Bronchial epithelial cell (primary cell): Measurements from ENCODE around the gene HECW1. TPM values are rescaled to one million over a fixed set of nuclear protein-coding genes. Genes with fewer than 3 reads are reported as not detected.

Experiments
- DNase-seq: peaks from one replicate; pipeline ENCODE4 v3.0.0-alpha.2; 2010; ENCODE audit warnings: low read depth
- FAIRE-seq: peaks from 2 replicates; lab custom pipeline; 2011; peaks lifted over from hg19 to GRCh38; lab: Jason Lieb, UNC
- H3K27me3 ChIP-seq: 2 replicates; pipeline ENCODE4 v1.5.1; 2011; ENCODE audit warnings: low read length; ENCODE audit not compliant: control insufficient read depth, insufficient read depth
- H3K36me3 ChIP-seq: 2 replicates; pipeline ENCODE4 v1.5.1; 2011; ENCODE audit warnings: low read length; ENCODE audit not compliant: control insufficient read depth, insufficient read depth
- H3K4me3 ChIP-seq: 2 replicates; pipeline ENCODE4 v1.5.1; 2011; ENCODE audit warnings: mild to moderate bottlenecking, low read depth, low read length, control low read depth
- total RNA-seq: library from RNA; depleted of rRNA; stranded (reverse); fragments of >200 nt; gene quantifications from 2 replicates; pipeline ENCODE4 v1.2.1, GENCODE V29; 2014
- TF ChIP-seq, protein P1 (sequence below): IDR thresholded peaks from 2 replicates; pipeline ENCODE4 v1.5.1; 2011; ENCODE audit warnings: mild to moderate bottlenecking, moderate library complexity, low read length, control low read depth, inconsistent platforms; ENCODE audit not compliant: insufficient read depth, severe bottlenecking

The HECW1 gene
- total RNA-seq, 1 donor from 2014 or later: under 0.01 TPM

DNA sequence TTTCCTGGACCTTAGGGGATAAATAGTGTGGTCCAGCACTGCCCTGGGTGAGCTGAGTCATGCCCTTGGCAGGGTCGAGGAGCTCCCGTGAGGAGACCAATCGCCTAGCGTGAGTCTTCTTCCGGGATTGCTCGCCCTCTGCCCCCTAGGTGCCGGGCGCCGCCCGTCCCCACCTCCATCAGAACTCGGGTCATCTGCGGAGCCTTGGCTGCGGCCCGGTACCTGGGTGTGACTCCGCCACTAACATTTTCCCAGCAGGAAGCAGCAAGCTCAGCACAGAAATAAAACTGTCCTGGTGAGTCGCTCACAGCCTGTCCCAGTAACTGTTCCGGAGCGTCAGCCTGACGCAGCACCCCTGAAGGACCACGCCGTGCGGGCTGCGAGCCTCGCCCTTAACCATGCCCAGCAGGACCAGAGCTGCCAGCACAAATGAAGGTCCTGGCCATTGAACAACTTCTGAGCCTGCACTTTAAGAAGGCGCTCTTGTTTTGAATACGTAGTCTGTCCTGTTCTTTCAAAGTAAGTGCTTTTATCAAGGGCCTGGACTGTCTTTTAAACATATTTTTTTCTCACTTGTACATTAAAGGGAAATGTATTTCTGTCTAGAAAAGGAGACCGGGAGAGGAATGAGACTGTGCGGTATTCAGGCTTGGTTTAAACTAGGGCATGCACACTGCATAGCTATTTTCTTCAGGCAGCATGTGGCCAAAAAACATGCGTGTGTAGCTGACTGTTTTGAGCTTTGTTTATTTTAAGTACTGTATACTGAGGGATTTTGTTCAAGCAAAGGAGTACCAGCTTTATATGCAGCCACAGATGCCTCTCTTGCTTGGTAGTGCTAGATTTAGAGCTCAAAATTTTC lies 136.7 kb downstream of the HECW1 start:
- TF ChIP-seq, protein P1, sequence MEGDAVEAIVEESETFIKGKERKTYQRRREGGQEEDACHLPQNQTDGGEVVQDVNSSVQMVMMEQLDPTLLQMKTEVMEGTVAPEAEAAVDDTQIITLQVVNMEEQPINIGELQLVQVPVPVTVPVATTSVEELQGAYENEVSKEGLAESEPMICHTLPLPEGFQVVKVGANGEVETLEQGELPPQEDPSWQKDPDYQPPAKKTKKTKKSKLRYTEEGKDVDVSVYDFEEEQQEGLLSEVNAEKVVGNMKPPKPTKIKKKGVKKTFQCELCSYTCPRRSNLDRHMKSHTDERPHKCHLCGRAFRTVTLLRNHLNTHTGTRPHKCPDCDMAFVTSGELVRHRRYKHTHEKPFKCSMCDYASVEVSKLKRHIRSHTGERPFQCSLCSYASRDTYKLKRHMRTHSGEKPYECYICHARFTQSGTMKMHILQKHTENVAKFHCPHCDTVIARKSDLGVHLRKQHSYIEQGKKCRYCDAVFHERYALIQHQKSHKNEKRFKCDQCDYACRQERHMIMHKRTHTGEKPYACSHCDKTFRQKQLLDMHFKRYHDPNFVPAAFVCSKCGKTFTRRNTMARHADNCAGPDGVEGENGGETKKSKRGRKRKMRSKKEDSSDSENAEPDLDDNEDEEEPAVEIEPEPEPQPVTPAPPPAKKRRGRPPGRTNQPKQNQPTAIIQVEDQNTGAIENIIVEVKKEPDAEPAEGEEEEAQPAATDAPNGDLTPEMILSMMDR: no peak
- DNase-seq (peak; percentile 37), FAIRE-seq (no peak)
- Histone ChIP-seq H3K36me3 (no peaks in the 10 kb centered on the region), H3K4me3 (no peak overlapping the region), H3K27me3 (peaks cover 2% of the 10 kb centered on the region)

DNA sequence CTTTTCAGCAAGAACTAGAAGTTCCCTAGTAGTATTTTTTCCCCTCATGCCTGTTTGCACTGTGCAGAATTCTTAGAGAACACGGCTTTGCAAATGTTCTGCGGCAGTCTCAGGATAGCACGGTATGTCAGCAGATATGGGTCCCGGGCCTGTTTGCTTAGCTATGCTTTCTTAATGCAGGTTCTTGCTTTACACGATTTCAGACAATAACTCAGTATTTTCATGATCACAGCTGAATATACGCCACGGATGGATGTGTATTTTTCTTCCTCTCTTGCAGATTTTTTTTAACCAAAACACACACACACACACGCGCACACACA lies 137.3 kb downstream of the HECW1 start:
- no peak overlapping the region for H3K4me3 ChIP-seq
- no peak for DNase-seq
- peaks cover 4% of the 10 kb centered on the region for H3K27me3 ChIP-seq
- FAIRE-seq: no peak
- TF ChIP-seq, protein P1: no peak
- H3K36me3 ChIP-seq: no peaks in the 10 kb centered on the region

DNA sequence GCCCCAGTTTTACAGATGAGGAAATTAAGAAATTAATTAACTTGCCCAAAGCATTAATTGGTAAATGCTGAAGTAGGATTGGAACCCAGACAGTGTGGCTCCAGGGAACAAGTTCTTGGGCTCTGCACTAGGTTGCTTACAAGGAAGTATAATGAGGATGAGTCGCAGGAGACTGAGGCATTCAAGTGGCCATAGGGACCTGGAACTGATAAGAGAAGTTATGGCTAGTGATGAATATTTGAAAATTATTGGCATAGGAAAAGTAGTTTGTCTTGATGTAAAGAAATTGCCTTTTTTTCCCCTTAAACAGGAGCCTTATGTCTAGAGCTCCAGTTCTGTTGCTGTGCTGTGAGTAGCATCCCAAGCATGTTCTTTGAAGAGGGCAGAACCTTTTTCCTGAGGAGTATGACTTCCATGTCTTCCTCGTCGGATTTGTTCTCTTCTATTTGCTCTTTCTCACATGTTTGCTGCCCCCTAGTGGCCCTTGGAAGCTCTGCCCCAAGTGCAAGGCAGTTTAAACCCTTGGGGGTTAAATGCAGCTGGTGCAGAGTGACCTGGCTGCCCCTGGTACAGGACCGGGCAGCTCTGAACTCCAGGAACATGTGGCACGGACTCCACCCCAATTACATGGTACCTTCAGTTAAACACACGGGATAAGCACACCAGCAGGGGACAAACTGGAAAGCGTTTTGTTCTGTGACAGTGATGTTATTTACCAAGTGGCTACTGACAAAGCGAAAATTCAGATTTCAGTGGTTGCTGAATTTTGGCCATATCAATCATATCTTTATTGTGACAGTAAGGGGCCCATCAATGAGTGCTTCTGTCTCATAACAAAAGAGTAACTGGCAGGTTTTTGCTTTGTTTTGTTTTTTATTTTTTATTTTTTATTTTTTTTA lies 148.8 kb downstream of the HECW1 start:
- peak; percentile 80 for FAIRE-seq
- H3K4me3 ChIP-seq: no peak overlapping the region
- TF ChIP-seq, protein P1: peak; percentile 86
- H3K27me3 ChIP-seq: no peaks in the 10 kb centered on the region
- DNase-seq: peak; percentile 75
- no peaks in the 10 kb centered on the region for H3K36me3 ChIP-seq

DNA sequence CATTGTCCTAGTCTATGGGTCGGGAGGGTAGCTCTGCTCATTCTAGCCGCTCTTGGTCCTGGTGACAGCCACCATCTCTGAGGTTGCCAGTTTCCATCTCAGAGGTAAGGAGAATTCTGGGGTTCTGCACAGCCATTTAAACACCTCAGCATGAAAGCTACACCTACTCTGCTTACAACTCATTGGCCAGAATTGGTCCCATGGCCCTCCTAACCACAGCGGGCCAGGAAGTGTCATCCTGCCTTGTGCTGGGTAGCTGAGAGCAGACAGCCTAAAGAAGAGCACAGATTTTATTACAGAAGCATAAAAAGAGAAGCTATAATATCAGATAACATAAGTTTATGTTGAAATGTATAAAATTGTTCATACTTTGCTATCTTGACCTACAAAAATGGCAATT lies 152.7 kb downstream of the HECW1 start:
- no peaks in the 10 kb centered on the region for H3K27me3 ChIP-seq
- no peak for FAIRE-seq

DNA sequence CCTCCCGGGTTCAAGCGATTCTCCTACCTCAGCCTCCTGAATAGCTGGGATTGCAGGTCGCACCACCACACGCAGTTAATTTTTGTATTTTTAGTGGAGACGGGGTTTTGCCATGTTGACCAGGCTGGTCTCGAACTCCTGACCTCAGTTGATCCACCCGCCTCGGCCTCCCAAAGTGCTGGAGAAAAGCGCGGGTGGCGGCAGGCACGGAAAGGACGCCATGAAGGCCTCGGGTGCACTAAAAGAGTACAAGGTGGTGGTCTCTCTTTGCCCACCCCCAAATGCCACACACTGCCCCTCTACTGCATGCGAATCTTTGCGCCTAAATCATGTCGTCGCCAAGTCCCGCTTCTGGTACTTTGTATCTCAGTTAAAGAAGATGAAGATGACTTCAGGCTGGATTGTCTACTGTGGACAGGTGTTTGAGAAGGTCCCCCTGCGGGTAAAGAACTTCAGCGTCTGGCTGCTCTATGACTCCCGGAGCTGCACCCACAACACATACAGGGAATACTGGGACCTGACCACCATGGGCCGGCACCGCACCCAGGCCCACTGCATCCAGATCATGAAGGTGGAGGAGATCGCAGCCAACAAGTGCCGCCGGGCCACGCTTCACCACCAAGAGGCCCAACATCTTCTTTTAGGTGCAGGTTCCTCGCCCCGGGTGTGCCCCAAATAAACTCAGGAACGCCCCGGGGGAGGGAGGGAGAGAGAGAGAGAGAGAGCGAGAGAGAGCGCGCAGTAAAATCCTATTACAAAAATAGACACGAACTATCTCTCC lies 161.7 kb downstream of the HECW1 start:
- H3K4me3 ChIP-seq: no peak overlapping the region
- DNase-seq (no peak), FAIRE-seq (no peak)
- no peaks in the 10 kb centered on the region for H3K27me3 ChIP-seq
- TF ChIP-seq, protein P1: no peak
- no peaks in the 10 kb centered on the region for H3K36me3 ChIP-seq

More for the DNA sequence above, 152.7 kb downstream of the HECW1 start:
- no peak for DNase-seq
- Histone ChIP-seq H3K36me3 (no peaks in the 10 kb centered on the region), H3K4me3 (no peak overlapping the region)
- TF ChIP-seq, protein P1: no peak
